ENCODE results near the gene PLA1A. TPM values are rescaled to one million over a fixed set of nuclear protein-coding genes. Genes with fewer than 3 reads are reported as not detected.

The PLA1A gene
- total RNA-seq, 4 donors from 2014 or later = 2.0 to 6.7 (median 3.9) TPM

- no peak for DNase-seq
- 87 to 92% methylated on average over 4 of the region's 4 CpGs for WGBS, 2 donors
- TF ChIP-seq CTCF (IDR thresholded peaks at IDR 0.05) = no peak
- no peak for TF ChIP-seq POLR2A (IDR thresholded peaks at IDR 0.05)
- H3K27me3 ChIP-seq = no peaks in the 10 kb centered on the region
- no peak overlapping the region for H3K4me3 ChIP-seq (replicated peaks in 1 of 3)
- intact Hi-C loops (cut with DNase I) = no loop called here
- peaks cover 11 to 34% of the 10 kb centered on the region in 2 donors for H3K4me1 ChIP-seq
- H3K9me3 ChIP-seq = no peaks in the 10 kb centered on the region
- H3K36me3 ChIP-seq = no peaks in the 10 kb centered on the region
- H3K27ac ChIP-seq = no peak overlapping the region
Observed at GRCh38 chr3:119632829-119633228, 35.1 kb downstream of the PLA1A start.

- H3K36me3 ChIP-seq = no peaks in the 10 kb centered on the region
- no peaks in the 10 kb centered on the region for H3K9me3 ChIP-seq
- 87 to 97% methylated on average over 7 to 9 of the region's 10 CpGs for WGBS, 2 donors
- no peak overlapping the region for H3K4me3 ChIP-seq (replicated peaks in 1 of 3)
- no peaks in the 10 kb centered on the region for H3K27me3 ChIP-seq
- no peak for DNase-seq
- H3K27ac ChIP-seq = peak overlapping the region; percentile 77 to 96 (median 92)
- no peak for TF ChIP-seq POLR2A (IDR thresholded peaks at IDR 0.05)
- no peak for TF ChIP-seq CTCF (IDR thresholded peaks at IDR 0.05)
- peaks cover 24 to 36% of the 10 kb centered on the region in 2 donors for H3K4me1 ChIP-seq
- intact Hi-C loops (cut with DNase I) = no loop called here
Observed at GRCh38 chr3:119635719-119636118, 38.0 kb downstream of the PLA1A start.

- no peaks in the 10 kb centered on the region for H3K36me3 ChIP-seq
- intact Hi-C loops (cut with DNase I) = no loop called here
- no peak for DNase-seq
- WGBS, 2 donors = 16 to 22% methylated on average over 1 of the region's 1 CpG
- no peaks in the 10 kb centered on the region for H3K27me3 ChIP-seq
- TF ChIP-seq CTCF (IDR thresholded peaks at IDR 0.05) (no peak), POLR2A (IDR thresholded peaks at IDR 0.05) (no peak)
- H3K27ac ChIP-seq = peak overlapping the region; percentile 77 to 96 (median 92)
- H3K9me3 ChIP-seq = no peaks in the 10 kb centered on the region
- H3K4me3 ChIP-seq (replicated peaks in 1 of 3) = no peak overlapping the region
- H3K4me1 ChIP-seq = peaks cover 24 to 36% of the 10 kb centered on the region in 2 donors
Observed at GRCh38 chr3:119636249-119636648, 38.6 kb downstream of the PLA1A start.

GRCh38 chr3:119636891-119637611, 39.4 kb downstream of the PLA1A start:
- H3K9me3 ChIP-seq = no peaks in the 10 kb centered on the region
- H3K4me1 ChIP-seq = peaks cover 24 to 36% of the 10 kb centered on the region in 2 donors
- H3K27ac ChIP-seq = peak overlapping the region; percentile 77 to 96 (median 92)
- no peaks in the 10 kb centered on the region for H3K36me3 ChIP-seq
- no peak for TF ChIP-seq POLR2A (IDR thresholded peaks at IDR 0.05)
- TF ChIP-seq CTCF (IDR thresholded peaks at IDR 0.05) = no peak
- DNase-seq = no peak
- WGBS, 2 donors = 94 to 96% methylated on average over 4 of the region's 4 CpGs
- intact Hi-C loops (cut with DNase I) = no loop called here
- H3K27me3 ChIP-seq = no peaks in the 10 kb centered on the region
- H3K4me3 ChIP-seq (replicated peaks in 1 of 3) = no peak overlapping the region

- no peaks in the 10 kb centered on the region for H3K36me3 ChIP-seq
- intact Hi-C loops (cut with DNase I) = no loop called here
- H3K4me3 ChIP-seq (replicated peaks in 1 of 3) = no peak overlapping the region
- peaks cover 24 to 37% of the 10 kb centered on the region in 2 donors for H3K4me1 ChIP-seq
- TF ChIP-seq POLR2A (IDR thresholded peaks at IDR 0.05) (no peak), CTCF (IDR thresholded peaks at IDR 0.05) (no peak)
- WGBS, 2 donors = 35 to 36% methylated on average over 3 of the region's 3 CpGs
- no peak for DNase-seq
- H3K9me3 ChIP-seq = no peaks in the 10 kb centered on the region
- H3K27ac ChIP-seq = peak overlapping the region; percentile 77 to 96 (median 92)
- no peaks in the 10 kb centered on the region for H3K27me3 ChIP-seq
Observed at GRCh38 chr3:119637679-119638477, 40.2 kb downstream of the PLA1A start.

Data from thyroid gland (tissue), 4 donors.